Measurements from ENCODE around the gene ITPR2.

DNA sequence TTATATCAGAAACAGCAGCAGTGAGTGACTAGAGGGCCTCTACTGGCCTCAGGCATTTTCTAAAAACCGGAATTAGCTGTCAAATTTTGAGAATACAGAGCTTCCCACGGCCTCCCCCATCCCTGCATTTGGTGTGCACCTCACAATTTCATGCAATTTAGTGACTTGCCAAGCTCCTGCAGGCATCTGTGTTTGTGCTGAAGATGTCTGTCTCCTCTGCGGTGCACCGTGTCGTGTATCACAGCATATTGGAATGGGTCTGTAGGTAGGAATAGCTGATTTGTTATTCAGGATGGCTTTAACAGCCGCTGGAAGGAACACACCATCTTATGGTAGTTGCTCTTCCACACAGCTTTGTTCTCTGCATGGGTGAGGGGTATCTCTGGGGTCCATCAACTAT, 497.3 kb downstream of the ITPR2 start:
- TF ChIP-seq POLR2AphosphoS5 (IDR thresholded peaks at IDR 0.05; ENCODE audit: low read depth, low read length) = no peak
- no peak for TF ChIP-seq TAF1 (IDR thresholded peaks at IDR 0.05; ENCODE audit: borderline replicate concordance, low read depth, low read length)
- TF ChIP-seq POLR2A (IDR thresholded peaks at IDR 0.05; ENCODE audit: low read depth, low read length) = no peak

Data from GM12892 (cell line).